GM19035 (cell line): ENCODE results near the gene TCF12.
"Not testable (repeated sequence)": the region's sequence is repeated elsewhere in the genome, so short reads cannot be mapped to it uniquely, and the experiment has no call there.

ENCODE experiments used
- ATAC-seq: cut with Tn5 transposase; IDR thresholded peaks from one replicate; pipeline ENCODE4 v1.9.1; 2021; ENCODE audit not compliant: unreplicated experiment

Gene TCF12

DNA sequence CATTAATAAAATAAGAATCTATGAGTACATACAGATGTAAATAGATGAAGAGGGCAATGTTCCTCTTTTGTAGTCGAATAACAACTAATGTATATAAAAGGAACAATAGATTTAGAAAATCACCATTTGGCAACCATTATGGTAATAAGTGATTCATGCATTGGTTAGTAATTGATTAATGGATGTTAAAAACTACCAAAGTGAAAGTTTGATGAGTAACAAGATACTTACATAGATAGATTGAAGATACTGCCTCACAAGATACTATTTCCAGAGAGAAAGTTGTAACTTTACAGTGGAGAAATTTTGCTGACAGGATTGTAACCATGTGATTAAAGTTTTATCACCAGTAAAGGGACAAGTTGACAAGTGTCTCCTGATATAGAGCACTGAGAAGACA, 55.0 kb downstream of the TCF12 start:
- no peak for ATAC-seq

DNA sequence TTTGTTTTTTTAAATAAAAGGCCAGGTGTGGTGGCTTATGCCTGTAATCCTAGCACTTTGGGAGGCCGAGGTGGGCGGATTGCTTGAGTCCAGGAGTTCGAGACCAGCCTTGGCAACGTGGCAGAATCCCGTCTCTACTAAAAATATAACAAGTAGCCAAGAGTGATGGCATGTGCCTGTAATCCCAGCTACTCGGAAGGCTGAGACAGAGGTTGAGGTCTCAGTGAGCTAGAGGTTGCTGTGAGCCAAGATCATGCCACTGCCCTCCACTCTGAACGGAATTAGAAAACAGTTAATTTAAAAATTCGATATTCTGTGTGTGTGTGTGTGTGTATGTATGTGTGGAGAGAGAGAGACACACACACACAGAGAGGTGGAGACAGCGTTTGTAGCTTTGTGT, 58.8 kb downstream of the TCF12 start:
- ATAC-seq = no peak

DNA sequence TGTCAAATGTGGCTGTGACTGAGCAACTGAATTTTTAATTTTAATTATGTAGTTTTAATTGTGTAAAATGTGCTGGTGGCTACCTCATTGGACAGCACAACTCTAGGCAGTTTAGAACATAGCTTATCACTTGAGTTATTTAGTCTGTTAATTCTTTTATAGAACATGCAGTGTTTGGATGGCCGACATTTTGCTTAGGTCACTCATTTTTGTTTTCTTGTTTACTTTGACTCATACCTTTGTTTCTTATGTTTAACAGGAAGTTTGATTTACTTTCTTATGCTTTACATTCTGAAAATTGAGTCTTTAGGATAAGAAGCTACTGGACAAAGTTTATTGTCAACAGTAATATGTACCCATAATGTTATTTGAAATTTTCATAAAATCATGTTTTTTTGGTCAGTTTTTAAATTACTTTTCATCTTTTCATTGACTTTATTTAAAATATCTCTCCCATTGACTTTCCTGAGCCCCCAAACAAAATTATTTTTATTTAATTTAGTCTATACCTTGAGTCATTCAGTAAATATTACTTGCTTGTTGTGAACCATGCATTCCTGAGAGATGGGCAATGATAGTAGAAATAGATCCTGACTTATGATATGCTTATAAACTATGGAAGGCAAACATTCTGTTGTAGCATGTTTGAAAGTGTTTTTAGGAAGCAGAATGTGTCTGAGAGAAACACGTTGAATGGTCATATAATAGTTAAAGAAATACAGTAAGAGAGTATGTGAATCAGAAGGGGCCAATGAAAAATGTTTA, 60.6 kb downstream of the TCF12 start:
- ATAC-seq = no peak

DNA sequence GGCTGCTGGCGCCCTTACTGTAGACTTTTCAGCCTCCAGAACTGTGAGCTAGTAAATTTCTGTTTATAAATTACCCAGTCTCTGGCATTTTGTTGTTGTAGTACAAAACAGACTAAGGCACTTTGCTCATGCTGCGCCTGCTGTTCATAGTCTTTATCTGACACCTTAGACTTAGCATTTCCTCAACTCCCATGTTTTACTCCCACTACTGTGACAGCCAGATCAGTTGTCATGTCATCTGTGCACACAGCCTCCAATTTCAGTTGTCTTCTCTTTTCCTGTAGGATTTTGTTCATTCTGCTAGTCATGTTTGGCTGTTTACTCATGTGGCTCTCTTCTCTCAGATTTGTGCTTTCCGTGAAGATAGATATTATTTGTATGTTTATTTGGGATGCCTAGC, 62.0 kb downstream of the TCF12 start:
- no peak for ATAC-seq

DNA sequence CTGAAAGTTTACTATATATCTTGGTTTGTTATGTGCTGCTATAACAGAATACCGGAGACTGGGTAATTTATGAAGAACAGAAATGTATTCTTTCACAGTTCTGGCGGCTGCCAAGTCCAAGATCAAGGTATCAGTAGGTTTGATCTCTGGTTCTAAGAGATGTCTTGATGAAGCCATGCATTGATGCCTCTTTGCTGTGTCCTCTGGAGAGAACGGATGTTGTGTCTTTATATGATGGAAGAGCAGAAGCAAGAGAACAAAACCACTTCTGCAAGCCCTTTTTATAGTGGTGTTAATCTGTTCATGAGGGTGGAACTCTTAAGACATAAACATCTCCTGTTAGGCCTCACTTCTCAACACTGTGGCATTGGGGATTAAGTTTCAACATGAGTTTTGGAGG, 62.7 kb downstream of the TCF12 start:
- ATAC-seq = no peak

DNA sequence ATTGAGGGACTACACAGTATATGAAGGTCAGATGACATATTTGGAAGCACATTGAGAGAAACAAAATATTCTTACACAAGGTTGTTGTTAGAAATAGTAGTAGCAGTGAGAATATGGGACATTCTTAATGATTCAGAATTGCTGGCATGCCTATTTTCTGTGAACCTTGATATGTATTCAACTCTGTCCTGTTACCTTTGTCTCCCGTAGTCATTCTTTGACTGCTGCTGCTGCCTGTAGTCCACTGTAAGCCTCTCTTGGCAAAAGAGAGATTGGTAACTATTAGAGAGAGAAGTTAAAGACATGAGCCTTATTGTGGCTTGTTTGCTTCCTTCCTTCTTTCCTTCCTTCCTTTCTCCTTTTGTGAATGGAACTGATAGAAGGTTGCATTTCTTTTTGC, 64.5 kb downstream of the TCF12 start:
- no peak for ATAC-seq

DNA sequence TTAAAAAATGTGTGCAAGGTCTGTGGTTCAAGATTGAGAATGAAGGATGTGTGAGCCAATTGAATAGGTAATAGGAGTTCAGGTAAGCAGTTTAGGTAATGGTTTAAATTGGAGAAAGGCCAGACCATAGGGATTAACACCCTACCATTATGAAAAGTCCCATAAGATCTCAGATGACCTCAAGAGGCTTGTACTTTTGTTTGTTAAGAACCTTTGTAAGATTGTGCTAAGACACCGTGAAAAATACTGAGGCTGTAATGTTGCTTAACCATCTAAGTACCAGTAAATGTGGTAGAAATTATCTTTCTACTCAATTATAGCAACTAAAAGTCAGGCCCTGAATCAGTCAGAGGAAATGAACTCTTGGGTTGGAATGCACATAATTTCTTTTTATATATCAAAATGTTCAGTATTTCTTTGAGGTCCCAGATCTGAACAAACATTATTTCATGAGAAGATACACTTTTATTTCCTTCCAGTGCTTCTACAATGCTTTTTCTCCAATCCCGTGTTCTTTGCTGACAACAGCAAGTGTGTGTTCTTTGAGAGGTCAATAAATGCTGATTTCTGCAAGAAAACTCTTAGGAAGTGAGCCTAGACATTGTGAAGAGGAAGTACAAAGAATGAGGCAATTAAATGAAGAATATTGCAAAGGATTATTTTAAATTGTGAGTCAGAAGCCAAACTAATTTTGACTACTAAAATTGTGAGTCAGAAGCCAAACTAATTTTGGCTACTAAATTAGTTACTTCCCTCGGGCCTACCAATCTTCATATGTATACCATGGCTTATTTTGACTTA, 66.4 kb downstream of the TCF12 start:
- no peak for ATAC-seq

DNA sequence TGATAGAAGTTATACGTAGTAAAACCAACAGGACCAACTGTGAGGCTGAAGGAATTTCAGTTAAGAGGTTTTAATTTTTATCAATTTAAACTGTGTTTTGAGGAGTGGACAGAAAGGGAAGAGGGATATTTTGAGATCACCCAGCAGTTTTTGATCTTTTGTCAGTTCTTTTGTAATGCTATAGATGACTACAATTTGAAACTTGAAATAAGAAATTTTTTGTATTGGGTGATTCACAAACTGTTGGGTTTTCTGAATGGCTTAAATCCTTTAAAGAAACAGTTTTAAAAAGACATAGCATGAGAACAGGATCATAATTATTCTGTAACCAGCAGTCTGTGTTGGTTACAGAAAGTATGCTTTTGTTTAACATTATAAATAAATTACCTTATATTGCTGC, 67.4 kb downstream of the TCF12 start:
- ATAC-seq = no peak

DNA sequence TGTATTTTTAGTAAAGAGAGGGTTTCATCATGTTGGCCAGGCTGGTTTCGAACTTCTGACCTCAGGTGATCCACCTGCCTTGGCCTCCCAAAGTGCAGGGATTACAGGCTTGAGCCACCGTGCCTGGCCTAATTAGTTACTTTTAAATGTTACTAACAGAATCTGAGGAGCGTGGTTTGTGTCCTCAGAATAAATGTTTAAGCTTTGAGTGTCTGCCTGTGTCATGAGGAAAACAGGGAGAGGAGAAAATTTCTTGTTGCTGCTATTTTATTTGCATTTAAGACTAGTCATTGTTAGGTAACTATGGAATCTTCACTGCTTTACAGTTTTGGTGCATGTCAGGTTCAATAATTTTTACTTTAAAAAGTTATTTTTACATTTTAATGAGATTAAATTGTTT, 68.8 kb downstream of the TCF12 start:
- ATAC-seq = no peak

DNA sequence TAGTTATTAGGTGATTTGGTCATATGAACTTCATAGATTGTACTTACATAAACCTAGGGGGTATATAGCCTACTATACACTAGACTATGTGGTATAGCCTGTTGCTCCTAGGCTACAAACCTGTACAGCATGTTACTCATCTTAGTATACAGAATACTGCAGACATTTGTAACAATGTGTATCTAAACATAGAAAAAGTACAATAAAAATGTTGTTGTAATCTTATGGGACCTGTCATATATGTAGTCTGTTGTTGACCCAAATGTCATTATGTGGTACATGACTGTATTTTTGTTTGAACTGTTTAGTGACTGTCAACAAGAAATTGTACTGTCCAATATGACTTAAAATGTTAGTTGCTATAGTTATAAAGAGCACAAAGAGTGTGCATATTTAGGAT, 69.8 kb downstream of the TCF12 start:
- ATAC-seq = no peak

DNA sequence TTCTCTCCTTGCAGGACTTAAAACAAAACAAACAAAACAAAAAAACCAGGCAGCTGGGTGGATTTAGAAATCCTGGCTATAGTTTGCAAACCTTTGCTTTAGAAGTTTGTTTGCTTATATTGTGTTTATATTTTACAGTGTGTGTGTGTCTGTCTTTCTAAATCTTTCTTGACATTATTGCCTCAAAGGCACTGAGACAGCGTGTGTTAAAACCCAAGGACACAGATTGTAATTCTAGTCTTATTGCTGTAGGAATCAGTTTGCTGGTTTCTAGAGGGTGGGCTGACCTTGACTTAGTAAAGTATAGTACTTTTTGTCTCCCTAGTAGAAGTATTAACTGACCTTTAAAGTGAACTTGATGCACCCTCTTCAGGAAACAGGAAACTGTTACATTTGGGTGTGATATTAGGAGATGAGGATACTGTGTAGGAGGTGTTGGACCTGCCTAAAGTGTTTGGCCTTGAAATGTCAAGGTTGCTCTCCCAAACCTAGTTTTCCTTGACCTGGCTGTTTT, 71.0 kb downstream of the TCF12 start:
- ATAC-seq = no peak

DNA sequence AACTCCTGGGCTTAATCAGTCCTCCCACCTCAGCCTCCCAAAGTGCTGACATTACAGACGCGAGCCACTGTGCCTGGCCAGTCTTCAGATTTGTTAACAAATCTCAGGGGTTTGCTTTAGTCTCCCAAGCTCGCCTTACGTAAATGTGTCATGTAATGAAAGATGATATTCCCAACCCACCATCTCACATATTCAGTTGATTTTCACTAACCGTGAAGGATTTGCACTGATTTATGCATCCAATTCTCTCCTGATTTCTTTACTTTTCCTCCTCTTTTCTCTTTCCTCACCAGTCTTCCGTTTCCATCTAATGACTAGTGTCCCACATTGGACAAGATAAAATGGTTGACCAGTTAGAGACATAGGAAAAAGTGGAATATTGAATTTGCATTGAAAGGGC, 72.6 kb downstream of the TCF12 start:
- ATAC-seq = no peak

DNA sequence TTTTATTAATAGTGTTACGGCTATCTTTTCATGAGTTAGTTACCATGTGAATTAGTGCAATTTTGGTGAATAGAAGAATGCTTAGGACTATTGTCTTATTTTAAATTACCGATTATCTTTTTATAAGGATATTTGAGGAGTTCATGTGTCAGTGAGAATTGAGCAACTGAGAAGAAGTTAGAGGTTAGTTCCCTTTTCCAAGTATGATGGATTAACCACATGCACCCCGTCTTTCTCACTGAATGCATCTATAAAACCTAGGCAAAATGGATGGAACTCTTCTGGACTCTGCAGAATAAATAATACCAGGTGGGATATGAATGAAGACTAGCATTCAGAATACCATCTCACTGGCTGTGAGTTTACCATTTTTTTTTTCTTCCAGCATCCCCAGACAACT, 74.3 kb downstream of the TCF12 start:
- ATAC-seq = no peak

DNA sequence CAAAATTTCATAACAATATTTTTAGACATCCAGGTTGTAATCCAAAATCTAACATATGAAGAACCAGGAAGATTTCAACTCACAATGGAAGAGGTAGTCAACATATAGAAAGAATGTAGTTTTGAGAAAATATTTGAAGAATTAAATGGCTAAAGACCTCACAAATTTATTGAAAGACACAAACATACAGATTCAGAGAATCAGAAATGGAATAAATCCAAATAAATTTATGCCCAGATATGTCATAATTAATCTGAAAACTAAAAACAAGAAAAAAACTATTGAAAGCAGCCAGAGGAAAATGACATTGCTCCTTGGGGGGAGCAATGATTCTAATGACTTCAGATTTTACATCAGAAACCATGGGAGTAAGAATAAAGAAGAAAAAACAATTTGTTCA, 75.8 kb downstream of the TCF12 start:
- ATAC-seq = no peak

DNA sequence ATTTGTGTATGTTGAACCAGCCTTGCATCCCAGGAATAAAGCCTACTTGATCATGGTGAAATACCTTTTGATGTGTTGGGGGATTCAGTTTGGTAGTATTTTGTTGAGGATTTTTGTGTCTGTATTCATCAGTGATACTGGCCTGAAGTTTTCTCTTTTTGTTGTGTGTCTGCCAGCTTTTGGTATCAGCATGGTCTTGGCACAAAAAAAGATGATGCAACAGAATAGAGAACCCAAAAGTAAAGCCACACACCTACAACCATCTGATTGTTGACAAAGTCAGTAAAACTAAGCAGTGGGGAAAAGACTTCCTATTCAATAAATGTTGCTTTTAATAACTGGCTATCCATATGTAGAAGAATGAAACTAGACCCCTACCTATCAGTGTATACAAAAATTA, 77.6 kb downstream of the TCF12 start:
- no peak for ATAC-seq

DNA sequence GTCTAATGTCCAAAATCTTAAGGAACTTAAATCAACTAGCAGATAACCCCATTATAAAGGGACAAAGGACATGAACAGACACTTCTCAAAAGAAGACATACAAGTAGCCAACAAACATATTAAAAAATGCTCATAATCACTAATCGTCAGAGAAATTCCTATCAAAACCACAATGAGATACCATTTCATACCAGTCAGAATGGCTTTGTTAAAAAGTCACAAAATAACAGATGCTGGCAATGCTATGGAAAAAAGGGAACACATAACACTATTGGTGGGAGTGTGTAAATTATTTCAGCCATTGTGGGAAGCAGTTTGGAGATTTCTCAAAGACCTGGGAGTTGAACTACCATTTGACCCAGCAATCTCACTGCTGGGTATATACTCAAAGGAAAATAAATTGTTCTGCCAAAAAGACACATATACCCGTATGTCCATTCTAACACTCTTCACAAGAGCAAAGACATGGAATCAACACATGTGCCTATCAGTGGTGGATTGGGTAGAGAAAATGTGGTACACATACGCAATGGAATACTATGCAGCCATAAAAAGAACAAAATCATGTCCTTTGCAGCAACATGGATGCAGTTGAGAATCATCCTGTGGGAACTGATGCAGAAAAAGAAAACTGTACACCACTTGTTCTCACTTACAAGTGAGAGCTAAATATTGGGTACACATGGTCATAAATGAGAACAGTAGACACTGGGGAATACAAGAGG, 78.5 kb downstream of the TCF12 start:
- no peak for ATAC-seq

DNA sequence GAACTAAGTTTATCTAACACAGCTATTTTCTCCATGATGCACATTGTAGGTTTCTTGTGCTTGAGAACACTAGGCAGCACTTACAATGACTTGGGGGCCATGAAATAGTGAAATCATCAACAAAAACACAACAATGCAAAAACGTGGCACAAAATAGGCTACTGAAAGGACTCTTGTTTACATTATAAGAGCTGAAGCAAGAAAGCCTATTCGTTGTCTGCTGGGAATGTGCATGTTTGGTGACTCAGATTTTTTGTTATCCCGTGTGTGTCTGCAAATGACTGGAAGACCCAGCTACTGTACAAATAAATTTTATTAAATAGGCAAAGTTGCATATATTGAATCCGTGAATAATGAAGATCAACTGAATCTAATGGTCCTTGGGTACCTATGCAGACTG, 85.0 kb downstream of the TCF12 start:
- ATAC-seq = no peak

DNA sequence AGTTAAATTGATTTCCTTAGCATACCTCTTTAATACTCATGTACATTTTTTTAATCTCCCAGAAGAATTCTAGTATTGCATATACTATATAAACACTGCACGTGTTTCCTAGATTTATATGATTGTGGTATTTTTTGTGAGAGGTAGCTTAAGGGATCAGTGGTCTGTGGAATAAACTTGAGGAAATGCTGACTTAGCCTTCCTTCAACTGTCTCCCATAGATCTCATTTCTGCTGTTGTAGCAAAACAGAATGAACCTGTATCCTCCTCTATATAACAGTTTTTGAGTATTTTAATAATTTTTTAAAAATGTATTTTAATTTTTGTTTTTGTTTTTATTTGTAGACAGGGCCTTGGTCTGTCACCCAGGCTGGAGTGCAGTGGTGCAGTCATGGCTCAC, 86.8 kb downstream of the TCF12 start:
- no peak for ATAC-seq

DNA sequence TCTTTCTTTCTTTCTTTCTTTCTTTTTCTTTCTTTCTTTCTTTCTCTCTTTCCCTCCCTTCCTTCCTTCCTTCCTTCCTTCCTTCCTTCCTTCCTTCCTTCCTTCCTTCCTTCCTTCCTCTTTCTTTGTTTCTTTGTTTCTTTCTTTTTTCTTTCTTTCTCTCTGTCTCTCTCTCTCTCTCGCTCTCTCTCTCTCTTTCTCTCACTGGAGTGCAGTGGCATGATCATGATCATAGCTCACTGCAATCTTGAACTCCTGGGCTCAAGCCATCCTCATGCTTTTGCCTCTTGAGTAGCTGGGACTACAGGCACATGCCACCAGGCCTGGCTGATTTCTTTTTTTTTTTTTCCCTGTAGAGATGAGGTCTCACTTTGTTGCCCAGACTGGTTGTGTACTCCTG, 89.4 kb downstream of the TCF12 start:
- not testable (repeated sequence) for ATAC-seq

DNA sequence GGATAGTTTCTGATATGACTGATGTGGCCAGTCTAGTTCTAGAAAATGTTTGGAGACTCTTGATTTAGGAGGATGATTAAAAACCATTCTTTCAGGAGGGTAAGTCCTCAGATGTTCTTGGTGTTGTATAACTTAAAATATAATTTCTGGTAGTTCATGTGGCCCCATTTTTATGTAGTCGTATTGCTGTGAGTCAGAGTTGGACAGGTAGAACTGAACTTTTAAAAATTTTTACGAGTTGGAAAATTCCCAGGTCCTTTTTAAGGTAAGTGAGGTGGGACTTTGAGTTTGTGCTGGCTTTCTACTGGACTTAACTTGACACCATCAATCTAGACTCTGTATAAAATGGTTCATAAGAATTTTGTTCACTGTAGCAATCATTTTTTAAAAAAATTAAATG, 92.3 kb downstream of the TCF12 start:
- ATAC-seq = no peak

DNA sequence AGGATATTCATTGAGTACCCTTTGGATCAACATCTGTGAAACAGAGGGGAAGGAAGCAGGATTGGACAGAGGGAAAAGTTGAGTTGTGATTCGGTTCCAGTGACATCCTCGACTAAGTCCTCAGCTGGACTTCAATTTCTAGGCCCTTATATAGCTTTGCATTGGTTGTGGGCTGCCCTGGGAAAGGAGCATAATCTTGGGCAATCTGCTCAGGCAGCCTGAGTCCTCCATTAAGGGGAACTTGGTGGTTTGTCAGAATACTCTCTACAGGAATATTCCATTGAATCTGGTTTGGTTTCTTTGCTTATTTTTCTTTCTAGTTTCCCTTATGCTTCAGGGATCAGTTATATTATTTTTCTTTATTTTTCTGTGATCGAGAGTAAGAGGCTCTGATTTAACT, 94.1 kb downstream of the TCF12 start:
- no peak for ATAC-seq

DNA sequence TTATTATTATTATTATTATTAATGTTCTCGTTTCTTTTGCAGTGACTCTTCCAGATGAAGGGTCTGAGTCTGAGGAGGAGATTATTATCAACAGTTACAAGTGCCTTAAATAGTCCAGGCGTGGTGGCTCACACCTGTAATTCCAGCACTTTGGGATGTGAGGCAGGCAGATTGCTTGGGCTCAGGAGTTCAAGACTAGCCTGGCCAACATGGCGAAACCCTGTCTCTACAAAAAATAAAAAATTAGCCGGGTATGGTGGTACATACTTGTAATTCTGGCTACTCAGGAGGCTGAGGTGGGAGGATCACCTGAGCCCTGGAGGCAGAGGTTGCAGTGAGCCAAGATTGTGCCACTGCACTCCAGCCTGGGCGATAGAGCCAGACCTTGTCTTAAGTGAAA, 96.5 kb downstream of the TCF12 start:
- not testable (repeated sequence) for ATAC-seq
